DOHH2 (cell line): Measurements from ENCODE around the gene NT5C3A.
A peak's percentile ranks its signal among the peaks of the same experiment; 100 is the strongest.
"Not testable (repeated sequence)": the region's sequence is repeated elsewhere in the genome, so short reads cannot be mapped to it uniquely, and the experiment has no call there.

ENCODE experiments used
- H3F3A ChIP-seq: fragments of 200-600 bp; sonication (generic), shearing (Covaris generic); 2 replicates; pipeline ENCODE4 v1.6.0; 2016; ENCODE audit warnings: antibody characterized with exemption, mild to moderate bottlenecking; ENCODE audit not compliant: control insufficient read depth, insufficient read depth
- H3K27ac ChIP-seq: fragments of 200-600 bp; sonication (generic); 2 replicates; pipeline ENCODE4 v1.5.1; 2014; ENCODE audit warnings: low read depth, mild to moderate bottlenecking, low read length, moderate library complexity
- H3K27me3 ChIP-seq: fragments of 200-600 bp; sonication (generic); 2 replicates; pipeline ENCODE4 v1.6.1; 2014; ENCODE audit warnings: mild to moderate bottlenecking, low read length, mixed read lengths; ENCODE audit not compliant: control insufficient read depth
- H3K36me3 ChIP-seq: fragments of 200-600 bp; sonication (generic); 2 replicates; pipeline ENCODE4 v1.6.1; 2014; ENCODE audit warnings: mild to moderate bottlenecking, low read length, moderate library complexity, mixed read lengths; ENCODE audit not compliant: control insufficient read depth
- H3K4me1 ChIP-seq: fragments of 200-600 bp; sonication (generic); 2 replicates; pipeline ENCODE4 v1.6.1; 2014; ENCODE audit warnings: mild to moderate bottlenecking, low read length, mixed read lengths; ENCODE audit not compliant: control insufficient read depth
- H3K4me2 ChIP-seq: fragments of 200-600 bp; sonication (generic); 2 replicates; pipeline ENCODE4 v1.6.0; 2014; ENCODE audit warnings: mild to moderate bottlenecking, low read length, moderate library complexity
- H3K4me3 ChIP-seq: fragments of 200-600 bp; sonication (generic); 2 replicates; pipeline ENCODE4 v1.5.1; 2014; ENCODE audit warnings: mild to moderate bottlenecking, low read length, mixed read lengths
- H3K79me2 ChIP-seq: fragments of 200-600 bp; sonication (generic); 2 replicates; pipeline ENCODE4 v1.6.1; 2014; ENCODE audit warnings: mild to moderate bottlenecking, low read length, mixed read lengths; ENCODE audit not compliant: control insufficient read depth
- H3K9me2 ChIP-seq: fragments of 200-600 bp; sonication (generic); replicated peaks from 2 replicates; pipeline ENCODE4 v1.6.1; 2014; ENCODE audit warnings: mild to moderate bottlenecking, low read length, mixed read lengths; ENCODE audit not compliant: control insufficient read depth
- H3K9me3 ChIP-seq: fragments of 200-600 bp; sonication (generic); 2 replicates; pipeline ENCODE4 v1.6.1; 2014; ENCODE audit warnings: antibody characterized with exemption, low read length, mixed read lengths; ENCODE audit not compliant: control insufficient read depth, insufficient read depth
- H4K20me1 ChIP-seq: fragments of 200-600 bp; sonication (generic); 2 replicates; pipeline ENCODE4 v1.6.0; 2014; ENCODE audit warnings: low read depth, mild to moderate bottlenecking, antibody characterized with exemption, low read length, moderate library complexity; ENCODE audit not compliant: control insufficient read depth, insufficient read depth
- EZH2phosphoT487 ChIP-seq: fragments of 200-600 bp; sonication (generic); IDR thresholded peaks from 2 replicates; pipeline ENCODE4 v1.6.1; 2017; ENCODE audit warnings: borderline replicate concordance, mild to moderate bottlenecking, antibody characterized with exemption, low read length, moderate library complexity, mixed read lengths
- TF ChIP-seq, protein P1 (sequence below): fragments of 200-600 bp; sonication (generic); IDR thresholded peaks from one replicate; pipeline ENCODE4 v1.5.1; 2014; ENCODE audit warnings: antibody characterized with exemption, mild to moderate bottlenecking, low read depth, low read length; ENCODE audit not compliant: poor library complexity, severe bottlenecking

Gene NT5C3A

DNA sequence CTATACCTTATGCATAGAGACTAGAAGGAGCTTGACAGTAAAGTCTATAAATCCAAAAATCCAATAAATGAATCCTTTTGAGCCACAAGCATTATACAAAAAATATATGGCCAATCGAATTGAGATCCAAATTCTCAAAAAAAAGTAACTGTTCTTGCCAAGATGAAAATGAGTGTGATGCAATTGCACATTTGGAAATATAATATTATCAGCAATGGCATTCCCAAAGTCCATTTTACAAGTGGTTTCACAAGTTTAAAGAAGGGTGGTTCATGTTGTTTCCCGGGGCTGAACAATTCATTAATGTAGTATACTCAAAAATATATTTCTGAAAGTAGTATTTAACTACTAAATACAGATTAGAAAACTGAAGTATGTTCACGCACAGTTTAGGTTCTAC, 39.3 kb upstream of the NT5C3A start:
- Histone ChIP-seq H3K9me2 (no peaks in the 10 kb centered on the region), H3K27me3 (no peaks in the 10 kb centered on the region), H3K4me1 (peaks cover 31% of the 10 kb centered on the region), H3K4me2 (no peak overlapping the region), H4K20me1 (peaks cover 13% of the 10 kb centered on the region; the same call in 1 of the 2 replicates), H3F3A (peaks cover 2% of the 10 kb centered on the region), H3K79me2 (peaks cover 63% of the 10 kb centered on the region), H3K27ac (no peak overlapping the region), H3K9me3 (no peaks in the 10 kb centered on the region), H3K4me3 (no peak overlapping the region), H3K36me3 (peaks cover 62% of the 10 kb centered on the region)
- TF ChIP-seq, protein P1, sequence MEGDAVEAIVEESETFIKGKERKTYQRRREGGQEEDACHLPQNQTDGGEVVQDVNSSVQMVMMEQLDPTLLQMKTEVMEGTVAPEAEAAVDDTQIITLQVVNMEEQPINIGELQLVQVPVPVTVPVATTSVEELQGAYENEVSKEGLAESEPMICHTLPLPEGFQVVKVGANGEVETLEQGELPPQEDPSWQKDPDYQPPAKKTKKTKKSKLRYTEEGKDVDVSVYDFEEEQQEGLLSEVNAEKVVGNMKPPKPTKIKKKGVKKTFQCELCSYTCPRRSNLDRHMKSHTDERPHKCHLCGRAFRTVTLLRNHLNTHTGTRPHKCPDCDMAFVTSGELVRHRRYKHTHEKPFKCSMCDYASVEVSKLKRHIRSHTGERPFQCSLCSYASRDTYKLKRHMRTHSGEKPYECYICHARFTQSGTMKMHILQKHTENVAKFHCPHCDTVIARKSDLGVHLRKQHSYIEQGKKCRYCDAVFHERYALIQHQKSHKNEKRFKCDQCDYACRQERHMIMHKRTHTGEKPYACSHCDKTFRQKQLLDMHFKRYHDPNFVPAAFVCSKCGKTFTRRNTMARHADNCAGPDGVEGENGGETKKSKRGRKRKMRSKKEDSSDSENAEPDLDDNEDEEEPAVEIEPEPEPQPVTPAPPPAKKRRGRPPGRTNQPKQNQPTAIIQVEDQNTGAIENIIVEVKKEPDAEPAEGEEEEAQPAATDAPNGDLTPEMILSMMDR = no peak
- no peak for TF ChIP-seq EZH2phosphoT487

DNA sequence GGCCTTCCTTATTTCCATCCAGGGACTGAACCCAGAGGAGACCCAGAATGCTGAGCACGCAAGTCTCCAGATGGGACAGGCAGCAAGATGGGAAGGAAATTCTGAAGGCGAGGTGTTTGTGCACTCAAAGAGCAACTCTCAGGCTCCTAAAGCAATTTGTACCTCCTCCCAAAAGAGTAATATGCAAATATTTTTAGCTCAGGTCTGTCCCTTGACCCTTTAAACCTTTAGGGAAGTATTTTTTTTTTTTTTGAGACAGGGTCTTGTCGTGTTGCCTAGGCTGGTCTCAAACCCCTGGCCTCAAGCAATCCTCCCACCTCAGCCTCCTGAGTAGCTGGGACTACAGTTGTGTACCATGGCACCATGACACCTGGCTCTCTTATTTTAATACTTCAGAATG, 38.2 kb upstream of the NT5C3A start:
- H3K36me3 ChIP-seq = peaks cover 73% of the 10 kb centered on the region
- no peaks in the 10 kb centered on the region for H3K9me2 ChIP-seq
- H3K4me2 ChIP-seq = peak overlapping the region; percentile 50
- H3K27ac ChIP-seq = no peak overlapping the region
- H3K27me3 ChIP-seq = no peaks in the 10 kb centered on the region
- H3K79me2 ChIP-seq = peaks cover 51% of the 10 kb centered on the region
- H3K9me3 ChIP-seq = no peaks in the 10 kb centered on the region
- H3F3A ChIP-seq = peaks cover 2% of the 10 kb centered on the region
- peaks cover 29% of the 10 kb centered on the region for H3K4me1 ChIP-seq
- H4K20me1 ChIP-seq = peaks cover 8% of the 10 kb centered on the region; the same call in 1 of the 2 replicates
- TF ChIP-seq, protein P1 = no peak
- TF ChIP-seq EZH2phosphoT487 = no peak
- peak overlapping the region; percentile 0; the same call in 1 of the 2 replicates for H3K4me3 ChIP-seq

DNA sequence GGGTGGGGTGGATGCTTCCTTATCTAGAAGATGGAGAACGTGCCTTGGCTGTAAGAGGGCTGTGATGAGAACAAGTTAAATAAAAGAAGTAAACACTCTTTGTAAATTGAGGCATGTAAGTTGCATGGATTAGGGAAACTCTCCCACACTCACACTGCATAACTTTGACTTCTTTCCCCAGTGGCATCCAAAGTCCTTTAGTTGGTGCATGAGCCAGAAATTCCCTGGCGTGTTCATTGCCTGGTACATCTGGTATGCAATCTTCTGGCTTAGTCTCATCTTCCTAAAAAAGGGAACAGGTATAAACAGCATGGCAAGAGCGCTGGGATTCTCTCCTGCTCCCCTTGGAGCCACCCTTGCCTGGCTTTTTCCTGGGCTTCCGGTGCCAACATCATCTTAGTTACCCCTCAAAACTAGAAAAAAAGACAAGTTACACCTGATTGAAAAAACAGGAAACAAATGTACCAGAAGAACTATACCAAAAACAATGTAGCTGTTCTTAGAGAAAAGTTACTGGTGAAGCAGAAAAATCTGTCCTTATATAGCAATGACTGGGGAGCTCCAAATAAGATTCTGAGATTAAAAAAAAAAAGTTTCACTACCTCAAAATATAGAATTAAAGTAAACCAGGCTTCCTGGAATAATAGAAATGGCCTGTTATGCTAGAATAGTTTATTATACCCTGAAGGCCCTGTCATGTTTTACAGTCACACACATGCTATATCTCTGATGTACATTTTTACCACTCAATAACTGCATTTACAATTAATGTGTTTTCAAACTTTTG, 36.8 kb upstream of the NT5C3A start:
- H3K4me1 ChIP-seq = peaks cover 29% of the 10 kb centered on the region
- H4K20me1 ChIP-seq = peaks cover 8% of the 10 kb centered on the region; the same call in 1 of the 2 replicates
- H3K4me2 ChIP-seq = peak overlapping the region; percentile 50
- H3K27ac ChIP-seq = peak overlapping the region; percentile 40
- H3F3A ChIP-seq = peaks cover 2% of the 10 kb centered on the region
- H3K27me3 ChIP-seq = no peaks in the 10 kb centered on the region
- H3K79me2 ChIP-seq = peaks cover 38% of the 10 kb centered on the region
- no peaks in the 10 kb centered on the region for H3K9me3 ChIP-seq
- H3K4me3 ChIP-seq = peak overlapping the region; percentile 24; the same call in 1 of the 2 replicates
- peaks cover 80% of the 10 kb centered on the region for H3K36me3 ChIP-seq
- TF ChIP-seq, protein P1 = no peak
- TF ChIP-seq EZH2phosphoT487 = no peak
- no peaks in the 10 kb centered on the region for H3K9me2 ChIP-seq

DNA sequence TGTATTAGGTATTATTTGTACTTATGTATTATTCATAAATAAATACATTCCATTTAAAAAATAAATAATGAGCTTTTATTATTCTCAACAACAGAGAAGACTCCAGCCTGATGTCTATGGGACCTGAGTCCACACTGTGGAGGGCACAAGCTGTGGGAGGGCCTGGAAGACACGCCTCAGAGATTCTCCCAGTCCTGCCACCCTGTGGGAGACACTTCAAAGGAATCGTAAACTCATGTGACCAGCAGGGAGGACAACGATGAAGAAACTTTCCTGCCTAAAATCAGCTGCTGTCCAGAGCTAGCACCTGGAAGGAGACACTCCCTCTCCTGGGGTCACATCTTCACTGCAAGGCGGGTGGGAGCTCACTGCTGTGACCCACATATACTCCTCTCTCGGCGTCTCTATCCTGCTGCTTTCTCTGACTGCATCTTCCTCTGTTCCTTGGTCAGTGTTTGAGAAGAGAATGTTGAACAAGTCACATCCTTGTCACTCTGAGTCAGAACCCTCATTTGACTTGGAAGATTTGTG, 32.2 kb upstream of the NT5C3A start:
- H3K9me2 ChIP-seq = not testable (repeated sequence)
- peaks cover 11% of the 10 kb centered on the region for H3K4me1 ChIP-seq

More for the DNA sequence above, 32.2 kb upstream of the NT5C3A start:
- peaks cover 60% of the 10 kb centered on the region for H3K36me3 ChIP-seq
- not testable (repeated sequence) for H3K79me2 ChIP-seq, H3K27me3 ChIP-seq, H3K4me2 ChIP-seq, H3K4me3 ChIP-seq, H4K20me1 ChIP-seq, H3K9me3 ChIP-seq, H3F3A ChIP-seq, H3K27ac ChIP-seq
